ENCODE data around the gene TRIM33.
"Not testable (repeated sequence)": the region's sequence is repeated elsewhere in the genome, so short reads cannot be mapped to it uniquely, and the experiment has no call there.

The TRIM33 gene

GRCh38 chr1:114456586-114456985 lies 54.4 kb downstream of the TRIM33 start:
- no peaks in the 10 kb centered on the region for H3K9me3 ChIP-seq (ENCODE audit: control insufficient read depth in 5 of 5, low read length in 5 of 5)
- no peak overlapping the region for H3K4me3 ChIP-seq (ENCODE audit: low read depth in 1 of 5, low read length in 5 of 5)
- H3K27me3 ChIP-seq (ENCODE audit: control insufficient read depth in 5 of 5, insufficient read depth in 4 of 5, low read length in 5 of 5): no peaks in the 10 kb centered on the region
- no peak overlapping the region for H3K9ac ChIP-seq (ENCODE audit: low read length in 5 of 5)
- no peak overlapping the region for H3K27ac ChIP-seq (ENCODE audit: low read depth, low read length)
- peaks cover 11 to 37% (median 21%) of the 10 kb centered on the region in 5 donors for H3K36me3 ChIP-seq (ENCODE audit: control insufficient read depth in 5 of 5, insufficient read depth in 5 of 5, low read length in 5 of 5)
- H3K4me1 ChIP-seq (ENCODE audit: control insufficient read depth in 5 of 5, insufficient read depth in 5 of 5, low read length in 5 of 5): peaks cover 0 to 3% (median 0%) of the 10 kb centered on the region in 5 donors

- H3K4me1 ChIP-seq (ENCODE audit: control insufficient read depth in 5 of 5, insufficient read depth in 5 of 5, low read length in 5 of 5): peaks cover 0 to 3% (median 0%) of the 10 kb centered on the region in 5 donors
- no peaks in the 10 kb centered on the region for H3K9me3 ChIP-seq (ENCODE audit: control insufficient read depth in 5 of 5, low read length in 5 of 5)
- H3K27me3 ChIP-seq (ENCODE audit: control insufficient read depth in 5 of 5, insufficient read depth in 4 of 5, low read length in 5 of 5): no peaks in the 10 kb centered on the region
- H3K27ac ChIP-seq (ENCODE audit: low read depth, low read length): no peak overlapping the region
- H3K36me3 ChIP-seq (ENCODE audit: control insufficient read depth in 5 of 5, insufficient read depth in 5 of 5, low read length in 5 of 5): peaks cover 9 to 37% (median 21%) of the 10 kb centered on the region in 5 donors
- no peak overlapping the region for H3K4me3 ChIP-seq (ENCODE audit: low read depth in 1 of 5, low read length in 5 of 5)
- H3K9ac ChIP-seq (ENCODE audit: low read length in 5 of 5): no peak overlapping the region
Observed at GRCh38 chr1:114455102-114455785, 55.8 kb downstream of the TRIM33 start.

DNA sequence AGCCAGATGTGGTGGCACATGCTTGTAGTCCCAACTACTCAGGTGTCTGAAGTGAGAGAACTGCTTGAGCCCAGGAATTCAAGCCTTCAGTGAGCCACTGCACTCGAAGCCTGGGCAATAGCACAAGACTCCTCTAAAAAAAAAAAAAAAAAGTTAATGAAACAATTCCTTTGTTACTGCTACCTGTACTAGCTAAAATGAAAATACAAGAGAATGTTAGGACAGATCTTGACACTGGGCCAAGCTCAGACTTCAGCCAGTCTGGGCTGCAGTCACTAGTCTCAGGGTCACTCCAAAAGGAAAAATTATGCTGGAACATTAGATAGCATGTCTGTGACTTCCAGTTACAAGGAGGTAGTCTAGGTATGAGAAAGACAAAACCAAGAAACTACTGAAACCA lies 56.5 kb downstream of the TRIM33 start:
- no peaks in the 10 kb centered on the region for H3K9me3 ChIP-seq (ENCODE audit: control insufficient read depth in 5 of 5, low read length in 5 of 5)
- peaks cover 11 to 37% (median 21%) of the 10 kb centered on the region in 5 donors for H3K36me3 ChIP-seq (ENCODE audit: control insufficient read depth in 5 of 5, insufficient read depth in 5 of 5, low read length in 5 of 5)
- no peak overlapping the region for H3K9ac ChIP-seq (ENCODE audit: low read length in 5 of 5)
- no peaks in the 10 kb centered on the region for H3K27me3 ChIP-seq (ENCODE audit: control insufficient read depth in 5 of 5, insufficient read depth in 4 of 5, low read length in 5 of 5)
- H3K27ac ChIP-seq (ENCODE audit: low read depth, low read length): no peak overlapping the region
- peaks cover 0 to 3% (median 0%) of the 10 kb centered on the region in 5 donors for H3K4me1 ChIP-seq (ENCODE audit: control insufficient read depth in 5 of 5, insufficient read depth in 5 of 5, low read length in 5 of 5)
- no peak overlapping the region for H3K4me3 ChIP-seq (ENCODE audit: low read depth in 1 of 5, low read length in 5 of 5)

DNA sequence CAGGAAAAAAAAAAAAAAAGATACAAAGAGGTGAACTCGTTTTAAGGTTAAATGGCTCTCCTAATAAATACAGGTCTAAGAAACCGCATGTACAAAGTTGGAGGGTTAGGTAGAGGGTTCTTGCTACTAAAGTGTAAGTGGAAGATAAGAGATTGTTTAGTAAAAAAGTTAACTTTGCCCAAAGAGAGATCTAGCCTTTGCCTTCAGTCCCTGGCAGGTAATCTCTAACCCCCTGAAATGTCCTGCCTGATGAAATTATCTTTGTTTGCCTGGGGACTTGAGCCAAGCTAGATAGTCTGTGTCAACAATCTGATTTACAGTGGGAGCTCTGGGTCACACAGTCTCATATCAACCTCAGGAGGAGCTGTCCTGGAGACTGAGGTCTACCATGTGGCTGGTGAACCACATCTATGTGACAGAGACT lies 57.6 kb downstream of the TRIM33 start:
- Histone ChIP-seq H3K27me3 (ENCODE audit: control insufficient read depth in 5 of 5, insufficient read depth in 4 of 5, low read length in 5 of 5) (no peaks in the 10 kb centered on the region), H3K4me3 (ENCODE audit: low read depth in 1 of 5, low read length in 5 of 5) (no peak overlapping the region), H3K9me3 (ENCODE audit: control insufficient read depth in 5 of 5, low read length in 5 of 5) (no peaks in the 10 kb centered on the region), H3K27ac (ENCODE audit: low read depth, low read length) (no peak overlapping the region), H3K4me1 (ENCODE audit: control insufficient read depth in 5 of 5, insufficient read depth in 5 of 5, low read length in 5 of 5) (peaks cover 0 to 3% (median 0%) of the 10 kb centered on the region in 5 donors), H3K9ac (ENCODE audit: low read length in 5 of 5) (no peak overlapping the region), H3K36me3 (ENCODE audit: control insufficient read depth in 5 of 5, insufficient read depth in 5 of 5, low read length in 5 of 5) (peaks cover 15 to 40% (median 21%) of the 10 kb centered on the region in 5 donors)

- Histone ChIP-seq H3K36me3 (ENCODE audit: control insufficient read depth in 5 of 5, insufficient read depth in 5 of 5, low read length in 5 of 5) (peaks cover 10 to 22% (median 15%) of the 10 kb centered on the region in 5 donors), H3K27ac (ENCODE audit: low read depth, low read length) (no peak overlapping the region), H3K9me3 (ENCODE audit: control insufficient read depth in 5 of 5, low read length in 5 of 5) (no peaks in the 10 kb centered on the region), H3K9ac (ENCODE audit: low read length in 5 of 5) (no peak overlapping the region), H3K4me1 (ENCODE audit: control insufficient read depth in 5 of 5, insufficient read depth in 5 of 5, low read length in 5 of 5) (no peaks in the 10 kb centered on the region), H3K4me3 (ENCODE audit: low read depth in 1 of 5, low read length in 5 of 5) (no peak overlapping the region), H3K27me3 (ENCODE audit: control insufficient read depth in 5 of 5, insufficient read depth in 4 of 5, low read length in 5 of 5) (no peaks in the 10 kb centered on the region)
Observed at GRCh38 chr1:114448370-114449036, 62.5 kb downstream of the TRIM33 start.

DNA sequence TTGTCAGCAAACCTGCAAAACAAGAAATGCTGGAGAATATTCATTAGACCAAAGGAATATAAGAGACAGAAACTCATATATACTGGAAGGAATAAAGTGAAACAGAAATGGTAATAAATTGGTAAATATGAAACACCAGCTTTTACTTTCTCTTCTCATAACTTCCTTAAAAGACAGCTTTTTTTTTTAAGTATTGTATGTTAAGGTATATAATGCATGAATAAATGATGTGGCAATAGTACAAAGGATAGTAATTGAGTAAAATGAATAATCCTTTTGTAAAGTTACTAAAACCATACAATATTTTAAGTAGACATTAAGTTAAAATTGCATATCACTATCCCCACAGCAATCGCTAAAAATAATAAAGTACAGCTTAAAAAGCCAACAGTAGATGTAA lies 64.8 kb downstream of the TRIM33 start:
- no peak overlapping the region for H3K27ac ChIP-seq (ENCODE audit: low read depth, low read length)

DNA sequence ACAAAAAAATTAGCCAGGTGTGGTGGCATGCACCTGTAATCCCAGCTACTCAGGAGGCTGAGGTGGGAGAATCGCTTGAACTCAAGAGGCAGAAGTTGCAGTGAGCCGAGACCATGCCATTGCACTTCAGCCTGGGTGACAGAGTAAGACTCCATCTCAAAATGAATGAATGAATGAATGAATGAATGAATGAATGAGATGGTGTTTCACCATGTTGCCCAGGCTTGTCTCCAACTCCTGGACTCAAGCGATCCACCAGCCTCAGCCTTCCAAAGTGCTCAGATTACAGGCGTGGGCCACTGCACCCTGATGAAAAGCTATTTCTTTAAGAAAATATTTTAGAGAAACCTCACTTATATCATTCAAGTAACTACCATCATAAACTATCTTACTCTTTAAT lies 67.8 kb downstream of the TRIM33 start:
- H3K4me1 ChIP-seq (ENCODE audit: control insufficient read depth in 5 of 5, insufficient read depth in 5 of 5, low read length in 5 of 5); H3K4me3 ChIP-seq (ENCODE audit: low read depth in 1 of 5, low read length in 5 of 5); H3K9me3 ChIP-seq (ENCODE audit: control insufficient read depth in 5 of 5, low read length in 5 of 5); H3K27me3 ChIP-seq (ENCODE audit: control insufficient read depth in 5 of 5, insufficient read depth in 4 of 5, low read length in 5 of 5); H3K9ac ChIP-seq (ENCODE audit: low read length in 5 of 5); H3K27ac ChIP-seq (ENCODE audit: low read depth, low read length): not testable (repeated sequence)
- H3K36me3 ChIP-seq (ENCODE audit: control insufficient read depth in 5 of 5, insufficient read depth in 5 of 5, low read length in 5 of 5): peaks cover 8 to 25% (median 13%) of the 10 kb centered on the region in 5 donors

More for the DNA sequence above, 64.8 kb downstream of the TRIM33 start:
- no peak overlapping the region for H3K9ac ChIP-seq (ENCODE audit: low read length in 5 of 5)
- H3K9me3 ChIP-seq (ENCODE audit: control insufficient read depth in 5 of 5, low read length in 5 of 5): no peaks in the 10 kb centered on the region
- no peak overlapping the region for H3K4me3 ChIP-seq (ENCODE audit: low read depth in 1 of 5, low read length in 5 of 5)
- peaks cover 4 to 30% (median 8%) of the 10 kb centered on the region in 5 donors for H3K36me3 ChIP-seq (ENCODE audit: control insufficient read depth in 5 of 5, insufficient read depth in 5 of 5, low read length in 5 of 5)
- H3K4me1 ChIP-seq (ENCODE audit: control insufficient read depth in 5 of 5, insufficient read depth in 5 of 5, low read length in 5 of 5): no peaks in the 10 kb centered on the region
- H3K27me3 ChIP-seq (ENCODE audit: control insufficient read depth in 5 of 5, insufficient read depth in 4 of 5, low read length in 5 of 5): no peaks in the 10 kb centered on the region

GRCh38 chr1:114441332-114441731 lies 69.7 kb downstream of the TRIM33 start:
- Histone ChIP-seq H3K4me3 (ENCODE audit: low read depth in 1 of 5, low read length in 5 of 5) (no peak overlapping the region), H3K9ac (ENCODE audit: low read length in 5 of 5) (no peak overlapping the region), H3K9me3 (ENCODE audit: control insufficient read depth in 5 of 5, low read length in 5 of 5) (no peaks in the 10 kb centered on the region), H3K27me3 (ENCODE audit: control insufficient read depth in 5 of 5, insufficient read depth in 4 of 5, low read length in 5 of 5) (no peaks in the 10 kb centered on the region), H3K36me3 (ENCODE audit: control insufficient read depth in 5 of 5, insufficient read depth in 5 of 5, low read length in 5 of 5) (peaks cover 8 to 17% (median 10%) of the 10 kb centered on the region in 5 donors), H3K4me1 (ENCODE audit: control insufficient read depth in 5 of 5, insufficient read depth in 5 of 5, low read length in 5 of 5) (no peaks in the 10 kb centered on the region), H3K27ac (ENCODE audit: low read depth, low read length) (no peak overlapping the region)

- Histone ChIP-seq H3K36me3 (ENCODE audit: control insufficient read depth in 5 of 5, insufficient read depth in 5 of 5, low read length in 5 of 5) (peaks cover 3 to 17% (median 10%) of the 10 kb centered on the region in 5 donors), H3K9me3 (ENCODE audit: control insufficient read depth in 5 of 5, low read length in 5 of 5) (no peaks in the 10 kb centered on the region), H3K9ac (ENCODE audit: low read length in 5 of 5) (no peak overlapping the region), H3K4me3 (ENCODE audit: low read depth in 1 of 5, low read length in 5 of 5) (no peak overlapping the region), H3K27ac (ENCODE audit: low read depth, low read length) (no peak overlapping the region), H3K4me1 (ENCODE audit: control insufficient read depth in 5 of 5, insufficient read depth in 5 of 5, low read length in 5 of 5) (no peaks in the 10 kb centered on the region), H3K27me3 (ENCODE audit: control insufficient read depth in 5 of 5, insufficient read depth in 4 of 5, low read length in 5 of 5) (no peaks in the 10 kb centered on the region)
Observed at GRCh38 chr1:114439369-114439768, 71.6 kb downstream of the TRIM33 start.

- Histone ChIP-seq H3K4me1 (ENCODE audit: control insufficient read depth in 5 of 5, insufficient read depth in 5 of 5, low read length in 5 of 5) (no peaks in the 10 kb centered on the region), H3K9me3 (ENCODE audit: control insufficient read depth in 5 of 5, low read length in 5 of 5) (no peaks in the 10 kb centered on the region), H3K27ac (ENCODE audit: low read depth, low read length) (no peak overlapping the region), H3K4me3 (ENCODE audit: low read depth in 1 of 5, low read length in 5 of 5) (no peak overlapping the region), H3K27me3 (ENCODE audit: control insufficient read depth in 5 of 5, insufficient read depth in 4 of 5, low read length in 5 of 5) (no peaks in the 10 kb centered on the region), H3K36me3 (ENCODE audit: control insufficient read depth in 5 of 5, insufficient read depth in 5 of 5, low read length in 5 of 5) (peaks cover 0 to 17% (median 10%) of the 10 kb centered on the region in 5 donors), H3K9ac (ENCODE audit: low read length in 5 of 5) (no peak overlapping the region)
Observed at GRCh38 chr1:114437812-114438211, 73.2 kb downstream of the TRIM33 start.
